Keratinocyte (primary cell): ENCODE data around the gene GLE1.

ENCODE experiments used
- EZH2 ChIP-seq: IDR thresholded peaks from one replicate; pipeline ENCODE4 v1.6.1; 2012; ENCODE audit warnings: inconsistent platforms, mild to moderate bottlenecking, low read length, moderate library complexity
- TF ChIP-seq, protein P1 (sequence below), 3 experiments: IDR thresholded peaks in 1 of 3; conservative IDR thresholded peaks in 1 of 3; optimal IDR thresholded peaks in 1 of 3; 2 replicates in 2 of 3; 3 replicates in 1 of 3; pipeline versions ENCODE3 to v1.5.1; 2011; ENCODE audit warnings: low read length in 3 of 3, mild to moderate bottlenecking in 3 of 3, moderate library complexity in 2 of 3, control low read depth in 1 of 3, inconsistent platforms in 1 of 3; ENCODE audit not compliant: insufficient read depth in 2 of 3; ENCODE audit errors: extremely low read depth in 1 of 3

DNA sequence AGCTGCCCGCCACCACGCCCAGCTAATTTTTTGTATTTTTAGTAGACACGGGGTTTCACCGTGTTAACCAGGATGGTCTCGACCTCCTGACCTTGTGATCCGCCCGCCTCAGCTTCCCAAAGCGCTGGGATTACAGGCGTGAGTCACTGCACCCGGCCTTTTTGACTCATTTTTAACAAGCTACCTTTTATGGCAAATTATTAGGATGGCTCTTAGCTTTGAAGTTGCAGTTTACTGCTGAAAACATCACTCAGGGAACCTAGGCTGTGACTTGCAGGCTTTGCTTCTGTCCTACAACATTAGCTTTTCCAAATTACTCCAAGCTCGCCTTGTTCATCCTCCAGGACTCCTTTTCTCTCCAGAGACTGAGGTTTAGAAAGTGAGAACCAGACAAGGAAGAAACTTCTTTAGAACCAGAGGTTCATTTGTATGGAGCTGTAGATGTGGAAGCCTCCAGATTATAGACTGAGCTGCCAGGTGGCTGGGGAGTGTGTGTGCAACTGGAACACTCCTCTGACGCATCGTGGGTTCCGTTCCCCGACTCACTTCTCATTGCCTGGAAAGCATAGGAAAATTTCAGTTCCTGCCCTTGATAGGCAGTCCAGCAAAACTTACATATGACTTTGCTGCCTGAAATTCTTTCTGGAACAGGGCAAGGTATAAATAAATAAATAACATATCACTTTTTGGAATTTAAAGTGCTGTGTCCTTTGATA lies 24.1 kb downstream of the GLE1 start:
- TF ChIP-seq, protein P1, sequence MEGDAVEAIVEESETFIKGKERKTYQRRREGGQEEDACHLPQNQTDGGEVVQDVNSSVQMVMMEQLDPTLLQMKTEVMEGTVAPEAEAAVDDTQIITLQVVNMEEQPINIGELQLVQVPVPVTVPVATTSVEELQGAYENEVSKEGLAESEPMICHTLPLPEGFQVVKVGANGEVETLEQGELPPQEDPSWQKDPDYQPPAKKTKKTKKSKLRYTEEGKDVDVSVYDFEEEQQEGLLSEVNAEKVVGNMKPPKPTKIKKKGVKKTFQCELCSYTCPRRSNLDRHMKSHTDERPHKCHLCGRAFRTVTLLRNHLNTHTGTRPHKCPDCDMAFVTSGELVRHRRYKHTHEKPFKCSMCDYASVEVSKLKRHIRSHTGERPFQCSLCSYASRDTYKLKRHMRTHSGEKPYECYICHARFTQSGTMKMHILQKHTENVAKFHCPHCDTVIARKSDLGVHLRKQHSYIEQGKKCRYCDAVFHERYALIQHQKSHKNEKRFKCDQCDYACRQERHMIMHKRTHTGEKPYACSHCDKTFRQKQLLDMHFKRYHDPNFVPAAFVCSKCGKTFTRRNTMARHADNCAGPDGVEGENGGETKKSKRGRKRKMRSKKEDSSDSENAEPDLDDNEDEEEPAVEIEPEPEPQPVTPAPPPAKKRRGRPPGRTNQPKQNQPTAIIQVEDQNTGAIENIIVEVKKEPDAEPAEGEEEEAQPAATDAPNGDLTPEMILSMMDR (optimal IDR thresholded peaks at IDR 0.05 in 1 of 3, IDR thresholded peaks at IDR 0.05 in 1 of 3, conservative IDR thresholded peaks at IDR 0.05 in 1 of 3; ENCODE audit: extremely low read depth in 1 of 3, insufficient read depth in 2 of 3, low read length in 3 of 3) = no peak
- no peak for TF ChIP-seq EZH2
